Activated CD4-positive, CD25-positive, alpha-beta regulatory T cell treated with anti-CD3 and anti-CD28 coated beads, Interleukin-2, amount 50 U/mL, for 24 hours (primary cell): ENCODE data around the gene ELP4.
"Not testable (repeated sequence)": the region's sequence is repeated elsewhere in the genome, so short reads cannot be mapped to it uniquely, and the experiment has no call there.

Experiments used
- ATAC-seq, 2 donors: fragments of 150-1000 bp; cut with Tn5 transposase; one replicate each; pipeline ENCODE4 v1.10.0; 2021; ENCODE audit warnings: mild to moderate bottlenecking in 1 of 2, moderate library complexity in 1 of 2

Gene ELP4

DNA sequence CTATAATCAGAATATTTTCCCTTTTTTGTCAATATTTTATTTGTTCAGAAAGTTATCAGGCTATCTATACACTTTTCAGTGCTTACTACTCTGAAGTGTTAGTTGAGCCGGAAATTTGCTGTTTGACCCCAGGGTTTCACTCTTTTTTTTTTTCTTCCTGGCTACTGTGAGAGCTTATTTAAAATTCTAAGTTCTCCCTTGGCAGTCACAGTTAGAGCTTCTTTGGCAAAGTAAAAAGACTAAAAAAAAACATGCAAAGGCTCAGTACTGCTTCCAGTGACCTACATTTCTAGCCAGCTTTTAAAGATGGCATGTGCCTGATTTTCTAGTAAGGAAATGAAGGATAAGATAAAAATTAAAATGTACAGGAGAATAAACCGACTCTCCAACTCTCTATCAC is 48.4 kb downstream of the ELP4 start:
- no peak for ATAC-seq

DNA sequence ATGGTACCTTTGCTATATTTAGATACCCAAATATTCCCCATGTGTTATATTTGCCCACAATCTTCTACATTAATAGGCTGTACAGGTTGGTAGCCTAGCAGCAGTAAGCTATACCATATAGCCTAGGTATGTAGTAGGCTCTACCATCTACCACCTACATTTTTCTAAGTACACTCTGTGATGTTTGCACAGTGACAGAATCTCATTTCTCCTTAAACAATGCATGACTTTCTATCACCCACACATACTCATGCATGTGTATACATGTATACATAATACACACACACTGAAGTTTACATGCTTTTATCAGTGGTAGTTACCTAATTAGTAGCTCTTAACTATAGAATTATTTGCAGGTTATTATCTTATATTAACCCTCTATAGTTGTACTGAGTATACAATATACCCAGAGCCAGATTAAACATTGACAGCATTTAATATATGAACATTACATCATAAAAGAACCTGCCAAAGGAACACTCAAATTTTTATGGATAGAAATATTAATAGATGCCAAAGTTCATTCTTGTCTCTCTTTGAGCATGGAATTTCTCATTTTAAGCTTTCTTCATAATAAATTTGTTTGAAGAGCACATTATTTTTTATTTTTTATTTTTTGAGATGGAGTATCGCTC is 51.4 kb downstream of the ELP4 start:
- no peak for ATAC-seq

GRCh38 chr11:31564517-31564916 is 55.0 kb downstream of the ELP4 start:
- ATAC-seq: not testable (repeated sequence)

DNA sequence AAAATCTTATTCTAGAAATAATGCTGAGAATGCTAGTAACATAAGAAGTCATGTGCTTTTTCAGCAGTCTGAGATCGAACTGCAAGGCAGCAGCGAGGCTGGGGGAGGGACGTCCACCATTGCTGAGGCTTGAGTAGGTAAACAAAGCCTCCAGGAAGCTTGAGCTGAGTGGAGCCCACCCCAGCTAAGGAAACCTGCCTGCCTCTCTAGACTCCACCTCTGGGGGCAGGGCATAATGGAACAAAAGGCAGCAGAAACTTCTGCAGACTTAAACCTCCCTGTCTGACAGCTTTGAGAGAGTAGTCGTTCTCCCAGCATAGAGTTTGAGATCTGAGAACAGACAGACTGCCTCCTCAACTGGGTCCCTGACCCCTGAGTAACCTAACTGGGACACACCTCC is 64.6 kb downstream of the ELP4 start:
- ATAC-seq: not testable (repeated sequence)

GRCh38 chr11:31575764-31576163 is 66.2 kb downstream of the ELP4 start:
- ATAC-seq: not testable (repeated sequence)

DNA sequence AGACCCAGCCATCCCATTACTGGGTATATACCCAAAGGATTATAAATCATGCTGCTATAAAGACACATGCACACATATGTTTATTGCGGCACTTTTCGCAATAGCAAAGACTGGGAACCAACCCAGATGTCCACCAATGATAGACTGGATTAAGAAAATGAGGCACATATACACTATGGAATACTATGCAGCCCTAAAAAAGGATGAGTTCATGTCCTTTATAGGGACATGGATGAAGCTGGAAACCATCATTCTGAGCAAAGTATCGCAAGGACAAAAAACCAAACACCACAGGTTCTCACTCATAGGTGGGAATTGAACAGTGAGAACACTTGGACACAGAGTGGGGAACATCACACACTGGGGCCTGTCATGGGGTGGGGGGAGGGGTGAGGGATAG is 69.8 kb downstream of the ELP4 start:
- not testable (repeated sequence) for ATAC-seq

- no peak for ATAC-seq
Observed at GRCh38 chr11:31582697-31583096, 73.1 kb downstream of the ELP4 start.

DNA sequence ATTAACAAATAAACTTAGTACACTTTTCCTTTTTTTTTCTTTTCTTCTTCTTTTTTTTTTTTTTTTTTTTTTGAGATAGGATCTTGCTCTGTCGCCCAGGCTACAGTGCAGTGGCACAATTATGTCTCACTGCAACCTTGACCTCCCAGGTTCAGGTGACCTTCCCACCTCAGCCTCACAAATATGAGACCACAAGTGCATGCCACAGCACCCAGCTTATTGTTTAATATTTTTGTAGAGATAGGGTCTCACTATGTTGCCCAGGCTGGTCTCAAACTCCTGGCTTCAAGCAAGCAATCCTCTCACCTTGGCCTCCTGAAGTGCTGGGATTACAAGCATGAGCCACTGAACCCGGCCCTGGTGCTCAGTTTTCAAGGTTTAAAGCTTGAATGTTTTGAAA is 88.9 kb downstream of the ELP4 start:
- ATAC-seq: no peak

DNA sequence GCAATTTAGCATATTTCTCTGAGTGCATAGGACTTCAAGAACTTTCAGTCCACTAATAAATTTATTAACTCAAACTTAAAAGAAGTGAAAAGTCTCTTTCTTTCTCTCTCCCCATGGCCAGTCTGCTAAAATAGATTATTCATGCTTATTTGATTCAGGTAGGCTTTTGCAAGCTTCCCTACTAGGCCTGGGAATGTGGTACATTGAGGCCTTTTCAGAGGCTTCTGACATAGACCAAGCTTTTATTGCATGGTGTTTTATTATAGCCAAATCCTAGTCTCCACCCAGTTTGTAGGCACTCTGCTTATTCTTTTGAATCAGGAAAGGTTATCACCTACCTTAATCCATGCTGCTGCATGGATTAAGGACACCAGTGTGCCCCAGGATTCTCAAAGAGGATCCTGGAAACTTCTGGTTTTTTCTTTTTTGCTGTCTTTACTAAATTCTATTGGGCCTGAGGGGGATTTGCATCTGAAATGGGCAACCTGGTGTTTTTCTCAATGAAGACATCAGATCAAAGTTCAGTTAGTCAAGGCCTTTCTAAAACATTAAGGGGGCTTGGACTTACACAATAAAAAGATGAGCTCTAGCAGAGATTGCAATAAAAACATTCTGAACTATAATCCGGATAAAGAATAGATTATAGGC is 92.2 kb downstream of the ELP4 start:
- no peak for ATAC-seq

DNA sequence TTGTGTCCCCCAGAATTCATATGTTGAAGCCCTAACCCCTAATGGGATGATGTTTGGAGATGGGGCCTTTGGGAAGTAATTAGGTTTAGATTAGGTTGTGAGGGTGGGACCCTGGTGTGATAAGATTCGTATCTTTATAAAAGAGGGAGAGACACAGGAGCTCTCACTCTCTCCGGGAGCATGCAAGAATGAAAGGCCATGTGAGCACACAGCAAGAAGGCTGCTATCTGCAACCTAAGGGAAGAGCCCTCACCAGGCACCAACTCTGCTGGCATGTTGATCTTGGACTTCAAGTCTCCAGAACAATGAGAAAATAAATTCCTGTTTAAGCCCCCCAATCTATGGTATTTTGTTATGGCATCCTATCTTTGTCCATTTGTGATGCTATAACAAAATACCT is 97.3 kb downstream of the ELP4 start:
- no peak for ATAC-seq

DNA sequence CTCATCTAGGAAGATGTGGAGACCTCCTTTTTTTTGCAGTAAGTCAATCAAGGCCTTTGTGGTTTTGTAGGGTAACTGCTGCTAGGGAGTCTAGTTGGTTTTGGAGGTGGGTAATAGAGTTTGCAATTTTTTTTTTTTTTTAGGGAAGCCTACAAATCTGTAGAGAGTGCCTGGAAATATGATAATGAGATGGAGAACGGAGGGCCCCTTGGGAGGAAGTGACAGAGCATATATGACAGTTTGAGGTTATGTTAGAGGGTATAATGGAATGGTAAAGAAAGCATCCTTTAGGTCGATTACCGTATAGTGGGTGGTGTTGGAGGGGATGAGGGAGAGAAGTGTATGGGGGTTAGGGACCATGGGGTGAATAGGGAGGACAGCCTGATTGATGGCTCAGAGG is 98.3 kb downstream of the ELP4 start:
- no peak for ATAC-seq

- no peak for ATAC-seq
Observed at GRCh38 chr11:31608995-31609394, 99.4 kb downstream of the ELP4 start.

- ATAC-seq: no peak
Observed at GRCh38 chr11:31610544-31610943, 101.0 kb downstream of the ELP4 start.

DNA sequence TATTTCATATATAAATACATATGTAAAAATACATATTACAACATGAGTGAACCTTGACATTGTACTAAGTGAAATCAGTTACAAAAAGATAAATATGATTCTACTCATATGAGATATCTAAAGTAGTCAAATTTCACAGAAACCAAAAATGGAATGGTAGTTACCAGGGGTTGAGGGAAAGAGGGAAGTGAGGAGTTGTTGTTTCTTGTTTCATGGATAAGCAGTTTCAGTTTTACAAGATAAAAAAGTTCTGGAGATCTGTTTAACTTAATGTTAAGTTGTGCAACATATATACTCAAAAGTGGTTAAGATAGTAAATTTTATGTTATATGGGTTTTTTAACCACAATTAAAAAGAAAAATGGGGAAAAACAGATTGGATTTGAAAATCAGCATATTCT is 107.7 kb downstream of the ELP4 start:
- ATAC-seq: no peak

DNA sequence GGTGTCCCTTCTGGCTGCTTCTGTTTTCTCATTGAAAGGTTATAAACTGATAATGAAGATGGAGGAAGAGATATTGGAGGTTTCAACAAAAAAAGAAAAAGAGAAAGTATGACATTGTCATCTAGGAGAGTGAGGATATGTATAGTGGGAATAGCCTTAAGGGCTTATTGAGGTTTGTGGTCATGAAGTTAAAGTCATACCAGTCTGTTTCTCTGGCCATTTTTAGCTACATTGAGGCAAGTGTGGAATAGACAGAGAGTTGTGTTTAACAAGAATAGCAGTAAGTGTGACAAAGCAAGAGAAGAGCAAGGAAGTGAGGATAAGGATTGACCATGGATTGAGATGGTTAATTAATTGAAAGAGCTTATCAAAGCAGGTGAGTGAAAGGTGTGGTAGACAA is 110.4 kb downstream of the ELP4 start:
- no peak for ATAC-seq

- ATAC-seq: no peak
Observed at GRCh38 chr11:31620434-31620833, 110.9 kb downstream of the ELP4 start.

- ATAC-seq: no peak
Observed at GRCh38 chr11:31625868-31626267, 116.3 kb downstream of the ELP4 start.

DNA sequence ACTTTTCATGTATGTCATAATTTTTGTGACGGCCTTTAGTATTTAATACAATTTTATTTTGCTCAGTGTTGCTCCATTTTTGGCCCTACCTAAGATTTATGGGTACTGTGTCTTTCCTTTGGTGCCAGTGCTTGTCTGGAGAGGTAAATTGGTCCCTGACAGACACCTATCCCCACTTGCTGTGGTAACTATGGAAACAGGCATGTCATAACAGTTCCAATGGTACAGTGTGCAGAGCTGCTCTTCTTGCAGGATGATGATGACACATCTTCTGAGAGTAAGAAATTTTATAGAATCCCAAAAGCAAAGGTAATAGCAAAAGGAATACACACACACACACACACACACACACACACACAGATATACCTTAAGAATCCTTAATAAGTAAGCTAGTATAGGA is 118.5 kb downstream of the ELP4 start:
- no peak for ATAC-seq

DNA sequence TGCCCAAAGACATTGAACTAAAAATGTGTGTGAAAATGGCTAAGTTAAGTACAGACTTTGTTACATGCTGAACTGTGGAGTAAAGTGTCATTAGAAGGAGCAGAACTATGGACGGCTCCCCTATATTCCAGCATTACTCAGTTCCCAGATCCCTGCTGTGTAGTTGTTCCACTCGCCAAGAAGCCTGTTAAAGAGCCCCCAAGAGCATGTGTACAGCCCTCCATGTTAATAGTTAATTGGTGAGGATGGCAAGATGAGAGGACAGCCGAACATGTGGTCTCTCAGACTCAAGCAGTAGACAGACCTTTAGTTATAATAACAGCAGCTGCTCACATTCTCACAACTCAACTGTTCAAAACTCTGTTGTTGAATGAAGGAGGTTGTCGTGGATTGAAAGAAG is 127.4 kb downstream of the ELP4 start:
- ATAC-seq: no peak

GRCh38 chr11:31640611-31641010 is 131.0 kb downstream of the ELP4 start:
- no peak for ATAC-seq

- ATAC-seq: no peak
Observed at GRCh38 chr11:31641477-31642062, 132.0 kb downstream of the ELP4 start.

DNA sequence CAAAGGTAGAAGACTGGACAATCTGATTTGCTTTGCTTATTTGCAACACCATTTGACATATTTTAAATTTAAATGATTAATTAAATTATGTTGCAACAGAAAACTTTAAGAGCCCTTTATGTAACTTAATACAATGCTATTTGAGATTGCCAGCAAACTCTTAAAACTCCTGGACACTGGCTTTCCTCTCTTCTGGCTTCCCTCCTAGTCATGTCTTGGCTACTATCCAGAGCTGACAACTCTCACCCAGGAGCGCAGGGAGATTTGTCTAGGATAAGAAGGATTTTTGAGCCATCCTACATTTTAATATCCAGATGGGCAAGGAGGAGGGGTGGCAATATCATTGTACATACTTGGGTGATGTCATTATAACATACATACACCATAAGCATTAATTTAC is 134.3 kb downstream of the ELP4 start:
- ATAC-seq: no peak

DNA sequence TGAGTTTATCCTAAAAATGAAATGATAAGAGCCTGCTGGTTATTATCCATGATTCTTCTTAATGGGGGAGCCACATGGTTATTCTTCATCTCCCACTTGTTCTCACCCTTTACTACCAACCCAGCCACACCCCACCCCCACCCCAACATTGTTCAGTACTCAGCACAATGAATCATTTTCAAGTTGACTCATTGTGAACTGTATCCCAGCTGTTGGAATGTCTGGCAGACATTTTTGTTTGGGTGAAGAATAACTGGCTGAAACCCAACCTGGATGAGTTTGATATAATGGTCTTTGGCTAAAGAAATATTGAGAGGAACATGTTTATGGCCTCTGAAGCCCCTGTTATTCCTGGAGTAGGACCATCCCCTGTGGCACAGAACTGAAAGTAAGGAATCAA is 136.2 kb downstream of the ELP4 start:
- no peak for ATAC-seq

- no peak for ATAC-seq
Observed at GRCh38 chr11:31646216-31646615, 136.6 kb downstream of the ELP4 start.
